ENCODE results near the gene GLYR1. TPM values are rescaled to one million over a fixed set of nuclear protein-coding genes. Genes with fewer than 3 reads are reported as not detected.

The GLYR1 gene

DNA sequence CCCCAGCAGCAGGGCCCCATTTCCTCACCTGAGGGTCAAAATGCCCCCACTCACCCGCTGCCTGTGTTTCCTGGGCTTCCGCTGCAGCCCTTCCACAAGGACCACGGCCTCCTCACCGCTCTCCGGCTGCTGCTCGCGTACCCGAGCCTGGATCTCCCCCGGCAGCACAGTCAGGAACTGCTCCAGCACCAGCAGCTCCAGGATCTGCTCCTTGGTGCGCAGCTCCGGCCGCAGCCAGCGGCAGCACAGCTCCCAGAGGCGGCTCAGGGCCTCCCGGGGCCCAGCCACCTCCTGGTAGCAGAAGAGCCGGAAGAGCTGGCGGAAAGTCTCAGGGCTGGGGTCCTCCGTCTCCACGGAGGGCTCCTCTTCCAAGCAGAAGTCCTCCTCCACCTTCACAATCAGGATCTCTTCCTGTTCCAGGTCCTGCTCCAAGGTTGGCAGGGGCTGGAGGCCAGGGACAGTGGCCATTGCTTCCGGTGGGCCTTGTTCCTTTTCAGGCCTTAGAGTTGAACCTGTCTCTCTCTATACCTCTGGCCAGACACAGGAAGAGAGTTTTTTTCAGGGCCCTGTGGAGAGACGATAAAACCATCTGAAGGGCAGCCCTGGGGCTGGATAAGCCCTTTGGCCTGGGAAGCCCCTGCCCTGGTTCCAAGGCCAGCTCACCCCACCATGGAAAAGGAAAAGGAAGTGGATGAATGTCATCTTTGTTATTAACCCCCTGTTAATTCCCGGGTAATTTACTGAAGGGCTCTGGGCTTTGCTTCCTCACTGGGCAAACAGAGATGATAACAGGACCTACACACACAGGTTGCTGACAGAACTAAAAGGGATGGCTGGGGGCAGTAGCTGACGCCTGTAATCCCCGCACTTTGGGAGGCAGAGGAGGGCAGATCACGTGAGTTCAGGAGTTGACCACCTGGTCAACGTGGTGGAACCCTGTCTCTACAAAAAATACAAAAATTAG lies 81.3 kb downstream of the GLYR1 start:
- Histone ChIP-seq H3K27me3 (ENCODE audit: control insufficient read depth, insufficient read depth, low read length) (no peaks in the 10 kb centered on the region), H3K9ac (ENCODE audit: low read depth, low read length) (peak overlapping the region; percentile 98), H3K4me2 (ENCODE audit: low read length) (peak overlapping the region; percentile 88), H3K4me3 (ENCODE audit: low read length) (peak overlapping the region; percentile 97), H3K4me1 (ENCODE audit: control insufficient read depth, insufficient read depth, low read length) (peaks cover 18% of the 10 kb centered on the region), H3K36me3 (ENCODE audit: insufficient read depth, low read length) (peaks cover 32% of the 10 kb centered on the region), H3K9me3 (replicated peaks; ENCODE audit: low read length) (no peaks in the 10 kb centered on the region)

DNA sequence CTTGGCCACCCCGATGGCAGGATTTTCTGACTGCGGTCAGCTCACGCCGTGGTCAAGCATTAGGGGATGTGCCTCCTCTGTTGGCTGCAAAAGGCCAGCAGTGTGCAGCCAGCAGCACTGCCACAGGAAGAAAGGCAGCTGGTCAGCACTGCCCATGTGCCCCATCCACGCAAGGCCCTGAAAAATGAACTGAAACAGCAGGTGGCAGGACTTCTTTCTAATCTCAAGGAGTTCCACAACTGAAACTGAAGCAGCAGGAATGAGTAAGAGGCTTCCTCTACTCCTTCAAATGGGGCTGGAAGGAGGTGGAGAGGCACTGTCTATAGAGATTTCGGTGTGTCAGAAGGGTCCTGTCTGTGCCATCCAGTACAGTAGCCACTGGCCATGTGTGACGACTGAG lies 83.3 kb downstream of the GLYR1 start:
- H3K36me3 ChIP-seq (ENCODE audit: insufficient read depth, low read length) = peaks cover 48% of the 10 kb centered on the region
- H3K4me1 ChIP-seq (ENCODE audit: control insufficient read depth, insufficient read depth, low read length) = peaks cover 15% of the 10 kb centered on the region
- H3K27me3 ChIP-seq (ENCODE audit: control insufficient read depth, insufficient read depth, low read length) = no peaks in the 10 kb centered on the region

DNA sequence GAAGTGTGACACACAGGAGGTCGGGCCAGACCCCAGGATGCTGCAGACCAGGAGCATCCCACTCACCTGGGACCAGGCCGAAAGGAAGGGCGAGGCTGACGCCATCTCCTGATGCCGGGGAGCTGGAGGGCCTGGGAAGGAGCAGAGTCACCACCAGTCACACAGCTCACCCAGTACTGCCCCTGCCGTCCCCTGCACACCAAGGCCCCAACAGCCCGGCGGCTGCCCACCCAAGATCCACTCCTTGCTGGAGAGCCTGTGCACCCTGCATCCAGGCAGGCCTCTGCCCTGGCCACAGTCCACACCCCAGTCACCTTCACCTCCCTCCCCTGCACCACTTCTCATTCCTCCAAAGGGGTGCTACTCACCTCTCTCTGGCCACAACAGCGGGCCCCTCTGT lies 84.9 kb downstream of the GLYR1 start:
- Histone ChIP-seq H3K9ac (ENCODE audit: low read depth, low read length) (no peak overlapping the region), H3K27me3 (ENCODE audit: control insufficient read depth, insufficient read depth, low read length) (no peaks in the 10 kb centered on the region), H3K4me3 (ENCODE audit: low read length) (no peak overlapping the region), H3K9me3 (replicated peaks; ENCODE audit: low read length) (no peaks in the 10 kb centered on the region), H3K36me3 (ENCODE audit: insufficient read depth, low read length) (peaks cover 55% of the 10 kb centered on the region), H3K4me2 (ENCODE audit: low read length) (no peak overlapping the region), H3K4me1 (ENCODE audit: control insufficient read depth, insufficient read depth, low read length) (peaks cover 10% of the 10 kb centered on the region)

More for the DNA sequence above, 83.3 kb downstream of the GLYR1 start:
- H3K9ac ChIP-seq (ENCODE audit: low read depth, low read length) = no peak overlapping the region
- H3K4me3 ChIP-seq (ENCODE audit: low read length) = no peak overlapping the region
- no peak overlapping the region for H3K4me2 ChIP-seq (ENCODE audit: low read length)
- no peaks in the 10 kb centered on the region for H3K9me3 ChIP-seq (replicated peaks; ENCODE audit: low read length)

DNA sequence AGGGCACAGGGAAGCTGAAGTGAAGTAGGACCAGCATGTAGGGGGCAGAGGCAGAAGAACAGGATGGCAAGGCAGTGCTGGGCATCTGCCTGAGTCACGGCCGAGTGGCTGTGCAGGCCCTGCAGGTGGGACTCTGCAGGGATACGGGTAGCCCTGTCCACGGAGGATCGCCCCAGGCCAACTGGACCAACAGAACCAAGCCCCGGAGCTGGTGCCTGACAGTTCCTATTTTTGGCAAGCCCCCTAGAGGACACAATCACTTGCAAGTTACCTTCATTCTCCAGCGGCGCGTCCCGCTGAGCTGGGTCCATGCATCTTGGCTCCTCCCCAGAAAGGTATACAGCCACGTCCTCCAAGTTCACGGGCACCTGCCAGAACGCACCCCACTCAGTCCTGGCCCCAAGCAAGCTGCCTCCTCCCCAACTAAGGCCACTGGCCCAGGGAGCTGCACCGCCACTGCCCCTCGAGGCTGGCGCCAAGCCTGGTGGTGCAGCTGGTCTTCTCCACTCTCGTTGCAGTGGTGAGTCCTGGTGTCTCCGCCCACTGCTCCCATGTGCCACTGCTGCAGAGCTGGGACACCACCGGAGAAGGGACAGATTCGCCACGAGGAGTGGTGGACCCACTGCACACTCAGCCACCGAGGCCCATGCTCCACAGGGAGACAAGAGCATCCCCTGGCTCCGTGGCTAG lies 86.7 kb downstream of the GLYR1 start:
- peaks cover under 1% of the 10 kb centered on the region for H3K4me1 ChIP-seq (ENCODE audit: control insufficient read depth, insufficient read depth, low read length)
- peaks cover 59% of the 10 kb centered on the region for H3K36me3 ChIP-seq (ENCODE audit: insufficient read depth, low read length)
- H3K27me3 ChIP-seq (ENCODE audit: control insufficient read depth, insufficient read depth, low read length) = no peaks in the 10 kb centered on the region
- H3K9ac ChIP-seq (ENCODE audit: low read depth, low read length) = no peak overlapping the region
- H3K4me2 ChIP-seq (ENCODE audit: low read length) = no peak overlapping the region
- H3K9me3 ChIP-seq (replicated peaks; ENCODE audit: low read length) = no peaks in the 10 kb centered on the region
- H3K4me3 ChIP-seq (ENCODE audit: low read length) = no peak overlapping the region

DNA sequence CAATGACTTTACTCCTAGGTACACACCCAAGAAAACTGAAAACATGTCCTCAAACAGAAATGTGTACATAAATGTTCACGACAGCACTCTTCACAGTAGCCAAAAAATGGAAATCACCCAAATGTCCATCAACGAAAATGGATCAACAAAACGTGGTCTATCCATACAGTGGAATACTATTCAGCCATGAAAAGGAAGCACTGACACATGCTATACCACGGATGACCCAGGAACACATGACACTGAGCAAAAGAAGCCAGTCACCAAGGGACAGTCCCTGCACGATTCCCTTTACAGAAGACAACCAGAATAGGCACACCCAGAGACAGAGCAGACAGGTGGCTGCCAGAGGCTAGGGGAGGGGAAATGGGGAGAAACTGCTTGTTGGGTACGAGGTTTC lies 91.4 kb downstream of the GLYR1 start:
- Histone ChIP-seq H3K4me3 (ENCODE audit: low read length) (no peak overlapping the region), H3K9ac (ENCODE audit: low read depth, low read length) (no peak overlapping the region), H3K9me3 (replicated peaks; ENCODE audit: low read length) (no peaks in the 10 kb centered on the region), H3K27me3 (ENCODE audit: control insufficient read depth, insufficient read depth, low read length) (no peaks in the 10 kb centered on the region), H3K36me3 (ENCODE audit: insufficient read depth, low read length) (peaks cover 59% of the 10 kb centered on the region), H3K4me2 (ENCODE audit: low read length) (no peak overlapping the region), H3K4me1 (ENCODE audit: control insufficient read depth, insufficient read depth, low read length) (no peaks in the 10 kb centered on the region)

DNA sequence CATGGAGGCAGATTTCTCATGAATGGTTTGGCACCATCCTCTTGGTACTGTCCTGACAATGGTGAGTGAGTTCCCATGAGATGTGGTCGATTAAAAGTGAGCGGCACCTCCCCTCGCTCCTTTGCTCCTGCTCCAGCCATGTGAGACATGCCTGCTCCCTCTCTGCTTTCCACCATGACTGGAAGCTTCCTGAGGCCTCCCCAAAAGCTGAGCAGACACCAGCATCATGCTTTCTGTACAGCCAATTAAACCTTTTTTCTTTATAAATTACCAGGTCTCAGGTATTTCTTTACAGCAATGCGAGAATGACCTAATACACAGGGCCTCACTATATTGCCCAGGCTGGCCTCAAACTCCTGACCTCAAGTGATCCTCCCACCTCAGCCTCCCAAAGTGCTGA lies 92.2 kb downstream of the GLYR1 start:
- Histone ChIP-seq H3K4me1 (ENCODE audit: control insufficient read depth, insufficient read depth, low read length) (no peaks in the 10 kb centered on the region), H3K27me3 (ENCODE audit: control insufficient read depth, insufficient read depth, low read length) (no peaks in the 10 kb centered on the region), H3K9me3 (replicated peaks; ENCODE audit: low read length) (no peaks in the 10 kb centered on the region), H3K4me3 (ENCODE audit: low read length) (no peak overlapping the region), H3K4me2 (ENCODE audit: low read length) (no peak overlapping the region), H3K36me3 (ENCODE audit: insufficient read depth, low read length) (peaks cover 53% of the 10 kb centered on the region), H3K9ac (ENCODE audit: low read depth, low read length) (no peak overlapping the region)

DNA sequence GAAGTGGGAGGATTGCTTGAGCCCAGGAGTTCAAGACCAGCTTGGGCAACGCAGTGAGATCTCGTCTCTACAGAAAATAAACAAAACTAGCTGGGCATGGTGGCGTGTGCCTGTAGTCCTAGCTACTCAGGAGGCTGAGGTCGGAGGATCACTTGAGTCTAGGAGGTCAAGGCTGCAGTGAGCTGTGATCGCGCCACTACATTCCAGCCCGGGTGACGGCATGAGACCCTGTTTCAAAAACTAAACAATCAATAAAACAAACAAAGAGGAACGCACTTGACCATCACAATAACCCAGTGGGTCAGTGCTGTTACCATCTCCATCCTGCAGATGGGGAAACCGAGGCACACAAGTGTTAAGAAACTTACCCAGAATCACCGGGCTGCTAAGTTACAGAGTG lies 93.9 kb downstream of the GLYR1 start:
- no peaks in the 10 kb centered on the region for H3K27me3 ChIP-seq (ENCODE audit: control insufficient read depth, insufficient read depth, low read length)
- no peaks in the 10 kb centered on the region for H3K4me1 ChIP-seq (ENCODE audit: control insufficient read depth, insufficient read depth, low read length)
- peaks cover 41% of the 10 kb centered on the region for H3K36me3 ChIP-seq (ENCODE audit: insufficient read depth, low read length)
- H3K9me3 ChIP-seq (replicated peaks; ENCODE audit: low read length) = no peaks in the 10 kb centered on the region
- no peak overlapping the region for H3K4me2 ChIP-seq (ENCODE audit: low read length)
- H3K9ac ChIP-seq (ENCODE audit: low read depth, low read length) = no peak overlapping the region
- H3K4me3 ChIP-seq (ENCODE audit: low read length) = no peak overlapping the region

Small RNAs within 50 kb of the gene (small RNA-seq; reads per million reads assigned to genes)
- not detected for gene RF00017
